Trophoblast cell (in vitro differentiated cells and primary cell): ENCODE data around the gene CALML3.

ENCODE experiments used
- DNase-seq, 2 donors: peaks; one replicate each; pipeline ENCODE4 v3.0.0-alpha.2; 2016
- H2AFZ ChIP-seq: 2 replicates; pipeline ENCODE4 v1.6.1; 2013; ENCODE audit warnings: low read length, moderate library complexity, mild to moderate bottlenecking; ENCODE audit not compliant: insufficient read depth, poor library complexity
- H2AK5ac ChIP-seq: 2 replicates; pipeline ENCODE4 v1.6.1; 2013; ENCODE audit warnings: mild to moderate bottlenecking, low read length
- H2BK120ac ChIP-seq: 2 replicates; pipeline ENCODE4 v1.6.1; 2013; ENCODE audit warnings: low read length, mild to moderate bottlenecking, moderate library complexity; ENCODE audit not compliant: insufficient read depth, poor library complexity
- H2BK12ac ChIP-seq: 2 replicates; pipeline ENCODE4 v1.6.1; 2013; ENCODE audit warnings: mild to moderate bottlenecking, low read length, moderate library complexity
- H2BK5ac ChIP-seq: 2 replicates; pipeline ENCODE4 v1.6.1; 2013; ENCODE audit warnings: low read length, low read depth, moderate library complexity, mild to moderate bottlenecking; ENCODE audit not compliant: poor library complexity
- H3K14ac ChIP-seq: 2 replicates; pipeline ENCODE4 v1.6.1; 2013; ENCODE audit warnings: mild to moderate bottlenecking, low read length
- H3K18ac ChIP-seq: 2 replicates; pipeline ENCODE4 v1.6.1; 2013; ENCODE audit warnings: mild to moderate bottlenecking, low read length
- H3K23ac ChIP-seq: 2 replicates; pipeline ENCODE4 v1.6.1; 2013; ENCODE audit warnings: low read length
- H3K27ac ChIP-seq: 2 replicates; pipeline ENCODE4 v1.5.1; 2013; ENCODE audit warnings: low read depth, mild to moderate bottlenecking, inconsistent platforms, low read length, moderate library complexity
- H3K27me3 ChIP-seq: 2 replicates; pipeline ENCODE4 v1.6.1; 2013; ENCODE audit warnings: inconsistent platforms, mild to moderate bottlenecking, low read length, moderate library complexity; ENCODE audit not compliant: insufficient read depth
- H3K36me3 ChIP-seq, 2 experiments: 1 replicate in 1 of 2; 2 replicates in 1 of 2; pipeline ENCODE4 v1.6.1; 2013; ENCODE audit warnings: low read length in 2 of 2, mild to moderate bottlenecking in 2 of 2, moderate library complexity in 1 of 2; ENCODE audit not compliant: insufficient read depth in 2 of 2, control insufficient read depth in 1 of 2
- H3K4ac ChIP-seq: 2 replicates; pipeline ENCODE4 v1.6.1; 2013; ENCODE audit warnings: low read depth, mild to moderate bottlenecking, low read length, moderate library complexity
- H3K4me1 ChIP-seq, 2 experiments: 1 replicate in 1 of 2; 2 replicates in 1 of 2; pipeline ENCODE4 v1.6.1; 2013; ENCODE audit warnings: low read length in 2 of 2, mild to moderate bottlenecking in 2 of 2, moderate library complexity in 1 of 2; ENCODE audit not compliant: insufficient read depth in 2 of 2, control insufficient read depth in 1 of 2
- H3K4me2 ChIP-seq: 2 replicates; pipeline ENCODE4 v1.6.1; 2013; ENCODE audit warnings: inconsistent platforms, mild to moderate bottlenecking, low read length, moderate library complexity
- H3K4me3 ChIP-seq: 2 replicates; pipeline ENCODE4 v1.5.1; 2013; ENCODE audit warnings: mild to moderate bottlenecking, low read depth, low read length, inconsistent platforms
- H3K79me1 ChIP-seq: one replicate; pipeline ENCODE4 v1.6.1; 2013; ENCODE audit warnings: low read length
- H3K79me2 ChIP-seq: 2 replicates; pipeline ENCODE4 v1.6.1; 2013; ENCODE audit warnings: low read length, mild to moderate bottlenecking; ENCODE audit not compliant: control insufficient read depth, insufficient read depth, poor library complexity
- H3K9ac ChIP-seq: 2 replicates; pipeline ENCODE4 v1.6.1; 2013; ENCODE audit warnings: mild to moderate bottlenecking, low read length
- H3K9me3 ChIP-seq: 2 replicates; pipeline ENCODE4 v1.6.1; 2013; ENCODE audit warnings: low read depth, mild to moderate bottlenecking, control low read depth, inconsistent platforms, low read length; ENCODE audit not compliant: insufficient read depth
- H4K12ac ChIP-seq: 2 replicates; pipeline ENCODE4 v1.6.1; 2013; ENCODE audit warnings: low read depth, mild to moderate bottlenecking, low read length, moderate library complexity
- H4K8ac ChIP-seq: 2 replicates; pipeline ENCODE4 v1.6.1; 2013; ENCODE audit warnings: low read depth, mild to moderate bottlenecking, low read length, moderate library complexity
- H4K91ac ChIP-seq: one replicate; pipeline ENCODE4 v1.6.1; 2013; ENCODE audit warnings: low read depth, mild to moderate bottlenecking, low read length, moderate library complexity
- WGBS: extraction: QIAGEN DNeasy Blood & Tissue Kit; methylation state at CpG from one replicate; pipeline ENCODE4 v1.1.7; 2013; ENCODE audit warnings: missing lambda C conversion rate; ENCODE audit not compliant: insufficient read length, insufficient coverage; ENCODE audit errors: extremely low coverage; 5-methylcytosine and 5-hydroxymethylcytosine counted together

Gene CALML3

DNA sequence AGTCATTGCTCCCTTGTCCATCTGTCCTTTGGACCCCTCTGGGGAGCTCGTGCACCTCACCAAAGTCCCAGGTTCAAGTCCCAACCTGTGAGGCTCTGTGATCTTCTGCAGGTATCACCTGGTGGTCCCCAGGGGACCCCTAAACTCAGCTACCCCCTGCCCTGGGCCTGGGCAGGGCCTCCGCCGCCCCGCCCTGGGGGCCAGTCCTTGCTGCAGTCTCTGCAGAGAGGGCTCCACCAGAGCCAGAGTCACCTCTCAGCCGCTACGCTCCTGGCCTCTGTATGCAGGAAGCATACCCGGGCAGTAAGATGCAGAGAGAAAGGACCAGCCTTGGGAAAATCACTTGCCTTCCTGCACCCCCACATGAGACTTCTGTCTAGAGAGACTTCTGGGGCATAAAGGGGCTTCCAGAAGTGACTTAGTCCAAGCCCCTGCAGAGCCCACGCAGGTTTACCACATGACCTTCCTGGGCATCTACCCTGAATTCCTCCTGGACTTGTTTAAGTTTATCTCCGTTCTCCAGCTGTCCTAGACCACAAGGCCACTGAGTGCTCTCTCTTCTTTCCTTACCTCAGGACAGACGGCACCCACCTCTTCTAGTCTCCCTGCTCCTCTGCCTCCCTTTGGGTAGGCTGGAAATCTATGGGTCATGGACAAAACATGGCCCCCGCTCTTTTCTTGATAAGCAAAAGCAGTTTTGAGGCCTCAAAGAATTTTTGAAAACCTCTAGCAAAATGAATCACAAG lies 46.6 kb upstream of the CALML3 start:
- WGBS = no CpG with 5 or more reads among the region's 11 CpGs
- no peak overlapping the region for H3K4ac ChIP-seq
- H3K18ac ChIP-seq = no peak overlapping the region
- H3K4me2 ChIP-seq = no peak overlapping the region
- H3K9ac ChIP-seq = no peak overlapping the region
- no peaks in the 10 kb centered on the region for H3K27me3 ChIP-seq
- H3K79me2 ChIP-seq = no peaks in the 10 kb centered on the region
- no peak overlapping the region for H3K27ac ChIP-seq
- H3K4me1 ChIP-seq = peaks cover 6 to 10% of the 10 kb centered on the region in 2 experiments
- H2BK5ac ChIP-seq = no peak overlapping the region
- no peaks in the 10 kb centered on the region for H3K9me3 ChIP-seq
- H2BK12ac ChIP-seq = peak overlapping the region; percentile 68
- H4K8ac ChIP-seq = peak overlapping the region; percentile 9
- no peak overlapping the region for H4K12ac ChIP-seq
- H3K14ac ChIP-seq = peak overlapping the region; percentile 22
- no peaks in the 10 kb centered on the region for H3K36me3 ChIP-seq
- no peak for DNase-seq
- H3K23ac ChIP-seq = no peak overlapping the region
- H2BK120ac ChIP-seq = peak overlapping the region; percentile 26
- no peak overlapping the region for H3K4me3 ChIP-seq
- peaks cover 27% of the 10 kb centered on the region for H3K79me1 ChIP-seq
- H2AFZ ChIP-seq = no peak overlapping the region
- peak overlapping the region; percentile 85 for H4K91ac ChIP-seq
- peak overlapping the region; percentile 27 for H2AK5ac ChIP-seq

DNA sequence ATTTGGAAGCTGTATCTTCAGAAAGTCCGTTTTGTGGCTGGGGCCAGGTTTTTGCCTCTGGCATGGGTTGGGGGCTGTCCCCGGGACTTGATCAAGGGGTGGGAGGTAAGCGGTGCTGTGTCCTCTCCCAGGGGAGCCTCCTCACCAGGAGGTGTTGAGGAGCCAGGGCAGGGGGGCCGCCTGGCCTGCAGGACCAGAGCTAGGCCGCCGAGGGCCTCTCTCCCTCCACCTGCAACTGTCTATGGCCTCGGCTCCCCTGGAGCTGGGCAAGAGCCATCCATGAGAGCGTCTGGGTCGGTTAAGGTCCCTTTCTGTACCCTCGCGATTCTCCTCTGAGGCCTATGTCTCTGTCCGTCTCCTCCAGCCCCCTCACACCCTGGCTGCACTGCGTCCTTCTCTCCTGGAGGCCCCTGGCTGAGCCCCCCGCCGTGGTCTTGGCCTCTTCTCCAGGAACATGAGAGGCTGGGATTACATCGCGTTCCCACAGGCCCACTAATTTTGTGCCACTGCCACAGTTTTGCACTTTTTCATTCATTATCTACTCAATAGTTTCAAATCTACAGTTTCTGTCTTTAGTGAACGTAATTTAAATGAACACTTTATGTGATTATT lies 46.0 kb upstream of the CALML3 start:
- no peak overlapping the region for H4K8ac ChIP-seq
- peak overlapping the region; percentile 85 for H4K91ac ChIP-seq
- no peak overlapping the region for H3K18ac ChIP-seq
- peak overlapping the region; percentile 80 for H2BK120ac ChIP-seq
- no peak overlapping the region for H2AFZ ChIP-seq
- no peaks in the 10 kb centered on the region for H3K9me3 ChIP-seq
- H4K12ac ChIP-seq = no peak overlapping the region
- H3K4me3 ChIP-seq = no peak overlapping the region
- H3K4me1 ChIP-seq = peaks cover 8 to 10% of the 10 kb centered on the region in 2 experiments
- DNase-seq = no peak
- peaks cover 27% of the 10 kb centered on the region for H3K79me1 ChIP-seq
- no CpG with 5 or more reads among the region's 18 CpGs for WGBS
- H3K9ac ChIP-seq = no peak overlapping the region
- H3K14ac ChIP-seq = peak overlapping the region; percentile 6
- peak overlapping the region; percentile 14 for H2BK12ac ChIP-seq
- H2AK5ac ChIP-seq = peak overlapping the region; percentile 6
- H3K4ac ChIP-seq = peak overlapping the region; percentile 23
- no peak overlapping the region for H3K27ac ChIP-seq
- H3K27me3 ChIP-seq = no peaks in the 10 kb centered on the region
- H2BK5ac ChIP-seq = no peak overlapping the region
- H3K79me2 ChIP-seq = no peaks in the 10 kb centered on the region
- H3K36me3 ChIP-seq = no peaks in the 10 kb centered on the region
- H3K23ac ChIP-seq = no peak overlapping the region
- H3K4me2 ChIP-seq = no peak overlapping the region

GRCh38 chr10:5479481-5480161 lies 45.1 kb upstream of the CALML3 start:
- H2AK5ac ChIP-seq = peak overlapping the region; percentile 43
- WGBS = no CpG with 5 or more reads among the region's 14 CpGs
- H3K14ac ChIP-seq = no peak overlapping the region
- peak overlapping the region; percentile 40 for H4K91ac ChIP-seq
- no peak overlapping the region for H2BK5ac ChIP-seq
- H4K12ac ChIP-seq = no peak overlapping the region
- no peaks in the 10 kb centered on the region for H3K9me3 ChIP-seq
- H3K4me2 ChIP-seq = no peak overlapping the region
- H2AFZ ChIP-seq = no peak overlapping the region
- H3K9ac ChIP-seq = no peak overlapping the region
- H3K79me2 ChIP-seq = no peaks in the 10 kb centered on the region
- no peak overlapping the region for H3K23ac ChIP-seq
- H3K4ac ChIP-seq = no peak overlapping the region
- peak overlapping the region; percentile 15 for H2BK120ac ChIP-seq
- no peak overlapping the region for H3K27ac ChIP-seq
- H2BK12ac ChIP-seq = peak overlapping the region; percentile 76
- DNase-seq = no peak
- no peak overlapping the region for H3K4me3 ChIP-seq
- peaks cover 8 to 10% of the 10 kb centered on the region in 2 experiments for H3K4me1 ChIP-seq
- H3K27me3 ChIP-seq = no peaks in the 10 kb centered on the region
- H4K8ac ChIP-seq = peak overlapping the region; percentile 15
- peaks cover 27% of the 10 kb centered on the region for H3K79me1 ChIP-seq
- H3K18ac ChIP-seq = peak overlapping the region; percentile 16
- no peaks in the 10 kb centered on the region for H3K36me3 ChIP-seq

- H3K4me2 ChIP-seq = no peak overlapping the region
- peaks cover 6 to 10% of the 10 kb centered on the region in 2 experiments for H3K4me1 ChIP-seq
- peak overlapping the region; percentile 15 for H4K8ac ChIP-seq
- peak overlapping the region; percentile 15 for H2BK120ac ChIP-seq
- H2BK12ac ChIP-seq = peak overlapping the region; percentile 37
- no peaks in the 10 kb centered on the region for H3K79me2 ChIP-seq
- peaks cover 26% of the 10 kb centered on the region for H3K79me1 ChIP-seq
- no peaks in the 10 kb centered on the region for H3K36me3 ChIP-seq
- peak overlapping the region; percentile 16 for H3K18ac ChIP-seq
- no peak overlapping the region for H3K4ac ChIP-seq
- no peak overlapping the region for H4K12ac ChIP-seq
- no peak for DNase-seq
- H3K9me3 ChIP-seq = no peaks in the 10 kb centered on the region
- no peaks in the 10 kb centered on the region for H3K27me3 ChIP-seq
- H4K91ac ChIP-seq = peak overlapping the region; percentile 40
- peak overlapping the region; percentile 43 for H2AK5ac ChIP-seq
- no peak overlapping the region for H3K23ac ChIP-seq
- no peak overlapping the region for H3K4me3 ChIP-seq
- no peak overlapping the region for H2AFZ ChIP-seq
- no CpG with 5 or more reads among the region's 21 CpGs for WGBS
- no peak overlapping the region for H3K9ac ChIP-seq
- no peak overlapping the region for H3K14ac ChIP-seq
- no peak overlapping the region for H3K27ac ChIP-seq
- H2BK5ac ChIP-seq = no peak overlapping the region
Measured at GRCh38 chr10:5480162-5480941, 44.4 kb upstream of the CALML3 start.
